Stimulated activated CD8-positive, alpha-beta memory T cell treated with anti-CD3 and anti-CD28 coated beads, Interleukin-2, amount 100 ng/mL, for 1 hour (primary cell): ENCODE results near the gene EXPH5.
A peak's percentile ranks its signal among the peaks of the same experiment; 100 is the strongest.

Source experiments
- DNase-seq, 2 donors: peaks; one replicate each; pipeline ENCODE4 v3.0.0-alpha.2; 2020; ENCODE audit warnings: low read depth in 2 of 2

EXPH5 gene

GRCh38 chr11:108562746-108563581 is 30.6 kb downstream of the EXPH5 start:
- no peak for DNase-seq

GRCh38 chr11:108561535-108561991 is 32.0 kb downstream of the EXPH5 start:
- DNase-seq, result no peak

GRCh38 chr11:108559904-108560303 is 33.7 kb downstream of the EXPH5 start:
- no peak for DNase-seq

- no peak for DNase-seq
Observed at GRCh38 chr11:108559340-108559739, 34.2 kb downstream of the EXPH5 start.

- no peak for DNase-seq
Observed at GRCh38 chr11:108558222-108558621, 35.3 kb downstream of the EXPH5 start.

- no peak for DNase-seq
Observed at GRCh38 chr11:108556019-108556418, 37.5 kb downstream of the EXPH5 start.

- no peak for DNase-seq
Observed at GRCh38 chr11:108551651-108552462, 41.7 kb downstream of the EXPH5 start.

- no peak for DNase-seq
Observed at GRCh38 chr11:108549319-108549885, 44.2 kb downstream of the EXPH5 start.

- no peak for DNase-seq
Observed at GRCh38 chr11:108545909-108546501, 47.6 kb downstream of the EXPH5 start.

- DNase-seq, result no peak
Observed at GRCh38 chr11:108543316-108543964, 50.1 kb downstream of the EXPH5 start.

- no peak for DNase-seq
Observed at GRCh38 chr11:108541531-108541930, 52.0 kb downstream of the EXPH5 start.

GRCh38 chr11:108538502-108538901 is 55.1 kb downstream of the EXPH5 start:
- no peak for DNase-seq

- DNase-seq, result peak; percentile 1 to 4
Observed at GRCh38 chr11:108538022-108538424, 55.5 kb downstream of the EXPH5 start.

- DNase-seq, result no peak
Observed at GRCh38 chr11:108536783-108537182, 56.8 kb downstream of the EXPH5 start.

GRCh38 chr11:108535384-108535955 is 58.1 kb downstream of the EXPH5 start:
- no peak for DNase-seq

- DNase-seq, result no peak
Observed at GRCh38 chr11:108534274-108534882, 59.2 kb downstream of the EXPH5 start.

- no peak for DNase-seq
Observed at GRCh38 chr11:108530426-108530825, 63.1 kb downstream of the EXPH5 start.

- DNase-seq, result no peak
Observed at GRCh38 chr11:108527382-108527781, 66.2 kb downstream of the EXPH5 start.

- DNase-seq, result no peak
Observed at GRCh38 chr11:108525161-108525560, 68.4 kb downstream of the EXPH5 start.

GRCh38 chr11:108524422-108524821 is 69.1 kb downstream of the EXPH5 start:
- no peak for DNase-seq

- DNase-seq, result no peak
Observed at GRCh38 chr11:108522318-108522717, 71.2 kb downstream of the EXPH5 start.
